Measurements from ENCODE around the gene IHH.

- no peak for TF ChIP-seq CTCF (conservative IDR thresholded peaks at IDR 0.05; ENCODE audit: low read depth, low read length)
- no peak for TF ChIP-seq EZH2 (IDR thresholded peaks at IDR 0.05; ENCODE audit: borderline replicate concordance, low read depth, low read length, poor library complexity, severe bottlenecking)
Measured at GRCh38 chr2:219109471-219109870, 48.8 kb upstream of the IHH start.

Data from A673 (cell line).